Fibroblast of mammary gland (primary cell): Measurements from ENCODE around the gene TEF.

Experiments used
- DNase-seq: peaks from one replicate; pipeline ENCODE4 v3.0.0-alpha.2; 2010; ENCODE audit warnings: low read depth
- H3K4me3 ChIP-seq: 2 replicates; pipeline ENCODE4 v1.5.1; 2011; ENCODE audit warnings: low read depth, mild to moderate bottlenecking, low read length, moderate library complexity; ENCODE audit not compliant: control insufficient read depth
- TF ChIP-seq, protein P1 (sequence below): conservative IDR thresholded peaks from 2 replicates; pipeline ENCODE4 v1.5.1; 2011; ENCODE audit warnings: low read depth, low read length, inconsistent platforms; ENCODE audit not compliant: control insufficient read depth, insufficient read depth

The TEF gene

DNA sequence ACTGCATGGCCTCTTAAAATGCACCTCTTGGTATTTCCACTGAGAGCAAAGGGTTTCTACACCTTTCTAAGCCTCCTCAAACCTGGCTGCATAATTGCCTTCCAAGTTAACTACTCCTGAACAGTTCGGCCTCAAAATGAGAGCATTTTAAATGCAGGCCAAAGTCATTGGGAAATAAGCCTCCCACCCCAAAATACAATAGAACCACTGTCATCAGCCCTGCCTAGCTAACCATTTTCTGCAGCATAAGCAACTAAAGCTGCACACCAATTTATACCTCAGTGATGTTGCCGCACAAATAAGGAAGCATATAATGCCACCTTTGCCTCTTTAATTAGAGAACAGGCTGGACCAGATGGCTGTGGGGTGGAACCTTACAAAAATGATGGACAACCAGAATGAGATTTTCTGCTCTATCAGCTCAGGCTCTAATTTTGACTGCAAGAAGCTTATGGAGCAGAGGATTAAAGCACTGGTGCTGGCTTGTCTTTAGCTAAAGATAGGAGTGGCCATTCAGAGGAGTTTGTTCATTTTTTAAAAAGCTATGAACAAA is 60.6 kb downstream of the TEF start:
- TF ChIP-seq, protein P1, sequence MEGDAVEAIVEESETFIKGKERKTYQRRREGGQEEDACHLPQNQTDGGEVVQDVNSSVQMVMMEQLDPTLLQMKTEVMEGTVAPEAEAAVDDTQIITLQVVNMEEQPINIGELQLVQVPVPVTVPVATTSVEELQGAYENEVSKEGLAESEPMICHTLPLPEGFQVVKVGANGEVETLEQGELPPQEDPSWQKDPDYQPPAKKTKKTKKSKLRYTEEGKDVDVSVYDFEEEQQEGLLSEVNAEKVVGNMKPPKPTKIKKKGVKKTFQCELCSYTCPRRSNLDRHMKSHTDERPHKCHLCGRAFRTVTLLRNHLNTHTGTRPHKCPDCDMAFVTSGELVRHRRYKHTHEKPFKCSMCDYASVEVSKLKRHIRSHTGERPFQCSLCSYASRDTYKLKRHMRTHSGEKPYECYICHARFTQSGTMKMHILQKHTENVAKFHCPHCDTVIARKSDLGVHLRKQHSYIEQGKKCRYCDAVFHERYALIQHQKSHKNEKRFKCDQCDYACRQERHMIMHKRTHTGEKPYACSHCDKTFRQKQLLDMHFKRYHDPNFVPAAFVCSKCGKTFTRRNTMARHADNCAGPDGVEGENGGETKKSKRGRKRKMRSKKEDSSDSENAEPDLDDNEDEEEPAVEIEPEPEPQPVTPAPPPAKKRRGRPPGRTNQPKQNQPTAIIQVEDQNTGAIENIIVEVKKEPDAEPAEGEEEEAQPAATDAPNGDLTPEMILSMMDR: no peak
- H3K4me3 ChIP-seq: no peak overlapping the region
- DNase-seq: no peak

DNA sequence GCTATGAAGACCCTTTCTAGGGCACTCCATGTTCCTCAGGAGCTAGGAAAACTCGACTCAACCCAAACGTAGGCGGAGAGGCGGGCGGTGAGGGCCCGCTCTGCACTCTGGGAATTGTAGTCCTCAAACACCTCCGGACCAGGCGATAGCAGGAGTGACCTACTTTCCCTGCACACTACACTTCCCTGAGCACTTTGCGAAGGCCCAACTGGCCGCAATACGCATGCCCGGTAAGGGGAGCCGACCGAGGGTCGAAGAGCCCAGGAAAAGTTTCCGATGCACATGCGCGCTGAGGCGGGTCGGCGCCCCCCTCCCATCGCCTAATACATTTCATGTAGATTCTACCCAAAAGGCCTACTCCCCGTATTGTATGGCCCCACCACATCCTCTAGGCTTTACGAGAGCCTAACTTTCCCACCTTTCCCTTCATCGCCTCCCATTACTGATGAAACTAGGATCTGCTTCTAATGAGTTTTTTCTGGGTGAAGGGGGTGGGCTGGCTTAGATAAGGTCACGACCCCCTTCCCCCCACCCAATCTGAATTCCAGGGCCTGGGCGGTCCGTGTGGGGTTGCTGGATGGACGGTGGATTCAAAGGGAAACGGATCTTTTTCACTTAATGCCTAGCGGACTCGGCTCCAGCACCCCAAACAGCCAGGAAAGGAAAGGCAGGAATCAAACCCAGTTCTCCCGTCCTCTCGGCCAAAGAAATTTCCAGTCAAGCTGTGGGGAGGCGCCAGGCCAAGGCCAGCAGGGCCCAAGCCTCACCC is 62.8 kb downstream of the TEF start:
- peak overlapping the region; percentile 98 for H3K4me3 ChIP-seq
- DNase-seq: peak; percentile 95
- TF ChIP-seq, protein P1: no peak

GRCh38 chr22:41445129-41446056 is 63.7 kb downstream of the TEF start:
- no peak for DNase-seq
- H3K4me3 ChIP-seq: peak overlapping the region; percentile 98
- TF ChIP-seq, protein P1: no peak

DNA sequence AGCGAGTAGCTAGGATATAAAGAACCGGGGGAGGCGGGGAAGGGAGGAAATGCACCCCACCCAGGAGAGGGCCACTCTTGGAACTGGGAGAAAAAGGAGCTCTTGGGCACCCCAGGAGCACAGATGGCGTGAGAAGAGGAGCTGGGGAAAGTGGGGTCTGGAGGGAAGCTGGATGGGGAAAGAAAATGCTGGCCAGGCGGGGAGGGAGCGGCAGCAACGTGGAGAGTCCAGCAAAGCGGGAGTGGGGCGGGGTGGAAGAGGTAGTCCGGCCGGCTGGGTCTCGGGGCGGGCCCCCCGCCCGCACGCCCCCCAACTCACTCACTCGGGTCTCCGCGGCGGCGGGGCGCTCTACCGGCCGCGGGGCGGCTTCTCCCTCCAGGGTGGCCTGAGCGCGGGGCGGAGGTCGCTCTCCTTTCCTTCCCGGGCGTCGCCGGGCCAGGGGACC is 64.3 kb downstream of the TEF start:
- peak overlapping the region; percentile 98 for H3K4me3 ChIP-seq
- no peak for DNase-seq
- TF ChIP-seq, protein P1: no peak

DNA sequence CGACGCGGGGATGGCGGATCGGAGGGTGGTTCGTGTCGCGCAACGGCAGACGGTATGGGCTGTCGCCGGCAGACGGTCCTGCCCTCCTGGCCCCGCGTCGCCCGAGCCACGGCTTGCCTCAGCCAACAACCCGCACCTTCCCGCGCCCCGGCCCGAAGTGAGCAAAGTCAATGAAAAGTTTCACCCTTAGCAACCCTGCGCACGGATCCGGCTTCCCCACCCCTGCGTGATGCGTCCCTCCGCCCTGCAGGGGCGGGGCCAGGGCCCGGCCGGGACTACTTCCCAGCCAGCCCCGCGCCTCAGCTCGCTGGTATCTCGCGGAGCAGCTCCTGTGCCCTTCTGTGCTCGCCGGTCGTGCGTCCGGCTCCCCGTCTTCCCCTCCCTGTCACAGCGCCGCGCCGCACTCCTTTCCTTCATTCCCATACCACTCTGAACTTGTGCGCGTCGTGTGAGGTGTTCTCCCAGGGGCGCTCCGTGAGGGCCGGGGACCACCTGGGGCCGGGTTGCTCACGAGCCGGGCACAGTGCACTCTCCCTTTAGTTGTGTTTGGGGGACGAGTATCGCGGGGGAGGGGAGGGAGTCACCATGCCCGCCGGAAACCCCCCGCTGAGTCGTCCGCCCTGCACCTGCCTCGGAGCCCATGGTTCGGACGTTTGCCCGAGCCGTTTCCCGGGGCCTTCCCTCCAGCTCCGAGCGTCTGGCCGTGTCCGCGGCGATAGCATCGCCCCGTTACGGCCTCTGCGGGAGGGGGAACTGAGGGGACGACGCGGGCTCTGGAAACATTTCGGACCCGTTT is 65.1 kb downstream of the TEF start, which contains the start of gene TOB2:
Gene TOB2, minus strand, starts transcription at position 163 of the 796 bp plus-strand sequence. CDS start 9,456 bp downstream, outside the sequence.
- peak within 1 kb of the TSS; percentile 98 for H3K4me3 ChIP-seq
- DNase-seq: peak; percentile 94

More for the DNA sequence above, 65.1 kb downstream of the TEF start, which contains the start of gene TOB2:
- TF ChIP-seq, protein P1: no peak
